PC-9 (cell line): ENCODE data around the gene ATP10A.
"Not testable (repeated sequence)": the region's sequence is repeated elsewhere in the genome, so short reads cannot be mapped to it uniquely, and the experiment has no call there.

Experiments
- EZH2 ChIP-seq: fragments of 200-600 bp; sonication (generic); IDR thresholded peaks from 2 replicates; pipeline ENCODE4 v1.8.0; 2017; ENCODE audit warnings: antibody characterized with exemption, low read depth
- TF ChIP-seq, protein P1 (sequence below): fragments of 200-600 bp; sonication (generic); conservative IDR thresholded peaks from 2 replicates; pipeline ENCODE4 v1.6.1; 2017; ENCODE audit warnings: mixed run types, antibody characterized with exemption, mild to moderate bottlenecking, moderate library complexity

DNA sequence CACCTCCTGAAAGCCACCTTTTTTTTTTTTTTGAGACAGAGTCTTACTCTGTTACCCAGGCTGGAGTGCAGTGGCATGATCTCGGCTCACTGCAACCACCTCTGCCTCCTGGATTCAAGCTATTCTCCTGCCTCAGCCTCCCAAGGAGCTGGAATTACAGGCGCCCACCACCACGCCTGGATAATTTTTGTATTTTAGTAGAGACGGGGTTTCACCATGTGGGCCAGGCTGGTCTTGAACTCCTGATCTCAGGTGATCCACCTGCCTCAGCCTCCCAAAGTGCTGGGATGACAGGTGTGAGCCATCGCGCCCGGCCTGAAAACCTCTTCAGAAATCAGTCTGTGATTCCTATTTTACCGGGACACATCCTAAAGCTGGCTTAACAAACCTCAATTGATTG is 91.4 kb downstream of the ATP10A start:
- TF ChIP-seq, protein P1, sequence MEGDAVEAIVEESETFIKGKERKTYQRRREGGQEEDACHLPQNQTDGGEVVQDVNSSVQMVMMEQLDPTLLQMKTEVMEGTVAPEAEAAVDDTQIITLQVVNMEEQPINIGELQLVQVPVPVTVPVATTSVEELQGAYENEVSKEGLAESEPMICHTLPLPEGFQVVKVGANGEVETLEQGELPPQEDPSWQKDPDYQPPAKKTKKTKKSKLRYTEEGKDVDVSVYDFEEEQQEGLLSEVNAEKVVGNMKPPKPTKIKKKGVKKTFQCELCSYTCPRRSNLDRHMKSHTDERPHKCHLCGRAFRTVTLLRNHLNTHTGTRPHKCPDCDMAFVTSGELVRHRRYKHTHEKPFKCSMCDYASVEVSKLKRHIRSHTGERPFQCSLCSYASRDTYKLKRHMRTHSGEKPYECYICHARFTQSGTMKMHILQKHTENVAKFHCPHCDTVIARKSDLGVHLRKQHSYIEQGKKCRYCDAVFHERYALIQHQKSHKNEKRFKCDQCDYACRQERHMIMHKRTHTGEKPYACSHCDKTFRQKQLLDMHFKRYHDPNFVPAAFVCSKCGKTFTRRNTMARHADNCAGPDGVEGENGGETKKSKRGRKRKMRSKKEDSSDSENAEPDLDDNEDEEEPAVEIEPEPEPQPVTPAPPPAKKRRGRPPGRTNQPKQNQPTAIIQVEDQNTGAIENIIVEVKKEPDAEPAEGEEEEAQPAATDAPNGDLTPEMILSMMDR = not testable (repeated sequence)
- TF ChIP-seq EZH2 = not testable (repeated sequence)
